Measurements from ENCODE around the gene FIBP. TPM values are rescaled to one million over a fixed set of nuclear protein-coding genes. Genes with fewer than 3 reads are reported as not detected.
A peak's percentile ranks its signal among the peaks of the same experiment; 100 is the strongest.

FIBP gene
- total RNA-seq, 4 donors from 2014 or later: 33.2 to 74.3 (median 48.6) TPM

- 16% methylated on average over 20 of the region's 77 CpGs for WGBS
These were observed 30.2 kb upstream of the FIBP start, which contains the start of gene C11orf68 for GRCh38 chr11:65918211-65919140. Gene C11orf68 (minus strand): TSS chr11:65919062. CDS start chr11:65919031, 31 bp downstream.

GRCh38 chr11:65917434-65918210 is 29.4 kb upstream of the FIBP start:
- WGBS: 78% methylated on average over 14 of the region's 35 CpGs
- TF ChIP-seq, protein P1, sequence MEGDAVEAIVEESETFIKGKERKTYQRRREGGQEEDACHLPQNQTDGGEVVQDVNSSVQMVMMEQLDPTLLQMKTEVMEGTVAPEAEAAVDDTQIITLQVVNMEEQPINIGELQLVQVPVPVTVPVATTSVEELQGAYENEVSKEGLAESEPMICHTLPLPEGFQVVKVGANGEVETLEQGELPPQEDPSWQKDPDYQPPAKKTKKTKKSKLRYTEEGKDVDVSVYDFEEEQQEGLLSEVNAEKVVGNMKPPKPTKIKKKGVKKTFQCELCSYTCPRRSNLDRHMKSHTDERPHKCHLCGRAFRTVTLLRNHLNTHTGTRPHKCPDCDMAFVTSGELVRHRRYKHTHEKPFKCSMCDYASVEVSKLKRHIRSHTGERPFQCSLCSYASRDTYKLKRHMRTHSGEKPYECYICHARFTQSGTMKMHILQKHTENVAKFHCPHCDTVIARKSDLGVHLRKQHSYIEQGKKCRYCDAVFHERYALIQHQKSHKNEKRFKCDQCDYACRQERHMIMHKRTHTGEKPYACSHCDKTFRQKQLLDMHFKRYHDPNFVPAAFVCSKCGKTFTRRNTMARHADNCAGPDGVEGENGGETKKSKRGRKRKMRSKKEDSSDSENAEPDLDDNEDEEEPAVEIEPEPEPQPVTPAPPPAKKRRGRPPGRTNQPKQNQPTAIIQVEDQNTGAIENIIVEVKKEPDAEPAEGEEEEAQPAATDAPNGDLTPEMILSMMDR (IDR thresholded peaks at IDR 0.05): no peak
- TF ChIP-seq POLR2A (IDR thresholded peaks at IDR 0.05; ENCODE audit: low read depth): no peak
- no peak for TF ChIP-seq POLR2AphosphoS5 (IDR thresholded peaks at IDR 0.05)
- TF ChIP-seq EP300 (IDR thresholded peaks at IDR 0.05): no peak
- Histone ChIP-seq H3K27ac (replicated peaks in 1 of 4) (peak overlapping the region; percentile 91 to 99 (median 94)), H3K36me3 (peaks cover 1 to 28% (median 19%) of the 10 kb centered on the region in 4 donors), H3K4me1 (peaks cover 49 to 67% (median 62%) of the 10 kb centered on the region in 4 donors), H3K4me3 (peak overlapping the region; percentile 68 to 99 (median 88)), H3K9me3 (no peaks in the 10 kb centered on the region), H3K27me3 (no peaks in the 10 kb centered on the region)
- intact Hi-C loops (cut with DNase I): loop anchor here (1.0 kb wide), 1 partner anchor 29 kb away; the partner anchor contains the start of gene FIBP
- DNase-seq (ENCODE audit: extremely low spot score): no peak

More at GRCh38 chr11:65918211-65919140, 30.2 kb upstream of the FIBP start, which contains the start of gene C11orf68:
- peak within 1 kb of the TSS; percentile 91 to 99 (median 96) for H3K27ac ChIP-seq (replicated peaks in 1 of 4)
- H3K27me3 ChIP-seq: no peaks in the 10 kb centered on the region
- no peaks in the 10 kb centered on the region for H3K9me3 ChIP-seq
- H3K36me3 ChIP-seq: peaks cover 7 to 36% (median 27%) of the 10 kb centered on the region in 4 donors
- peaks cover 49 to 67% (median 58%) of the 10 kb centered on the region in 4 donors for H3K4me1 ChIP-seq
- no peak for TF ChIP-seq EP300 (IDR thresholded peaks at IDR 0.05)
- peak; percentile 50 to 74 for TF ChIP-seq POLR2AphosphoS5 (IDR thresholded peaks at IDR 0.05)
- no peak for TF ChIP-seq POLR2A (IDR thresholded peaks at IDR 0.05; ENCODE audit: low read depth)
- TF ChIP-seq, protein P1 (IDR thresholded peaks at IDR 0.05): no peak
- no peak for DNase-seq (ENCODE audit: extremely low spot score)
- peak within 1 kb of the TSS; percentile 68 to 99 (median 88) for H3K4me3 ChIP-seq
- intact Hi-C loops (cut with DNase I): loop anchor here (1.0 kb wide), 1 partner anchor 30 kb away; the partner anchor contains the start of gene FIBP

DNA sequence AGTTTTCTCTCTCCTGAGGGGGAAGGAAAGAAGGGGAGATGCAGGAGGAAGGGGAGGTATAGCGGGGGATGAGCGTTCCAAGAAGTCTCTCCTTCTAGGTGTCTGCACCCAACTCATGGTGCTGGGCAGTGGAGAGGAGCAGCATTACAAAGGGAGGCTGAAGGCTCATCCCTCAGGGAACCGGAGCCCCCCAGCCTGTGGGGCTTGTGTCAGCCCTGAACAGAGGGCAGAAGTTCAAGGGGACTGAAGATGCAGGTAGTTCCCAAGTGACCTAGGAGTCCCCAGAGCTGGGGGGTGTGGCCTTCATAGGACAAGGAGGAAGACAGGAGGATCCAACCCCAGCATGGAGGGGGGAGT is 28.8 kb upstream of the FIBP start:
- TF ChIP-seq EP300 (IDR thresholded peaks at IDR 0.05) (no peak), POLR2AphosphoS5 (IDR thresholded peaks at IDR 0.05) (no peak), POLR2A (IDR thresholded peaks at IDR 0.05; ENCODE audit: low read depth) (no peak)
- TF ChIP-seq, protein P1 (IDR thresholded peaks at IDR 0.05): no peak
- no peaks in the 10 kb centered on the region for H3K9me3 ChIP-seq
- H3K4me1 ChIP-seq: peaks cover 50 to 72% (median 65%) of the 10 kb centered on the region in 4 donors
- DNase-seq (ENCODE audit: extremely low spot score): no peak
- WGBS: 84% methylated on average over 3 of the region's 3 CpGs
- intact Hi-C loops (cut with DNase I): no loop called here
- H3K27ac ChIP-seq (replicated peaks in 1 of 4): peak overlapping the region; percentile 91 to 99 (median 94)
- H3K36me3 ChIP-seq: peaks cover 0 to 22% (median 14%) of the 10 kb centered on the region in 4 donors
- no peaks in the 10 kb centered on the region for H3K27me3 ChIP-seq
- peak overlapping the region; percentile 68 to 99 (median 88) for H3K4me3 ChIP-seq

GRCh38 chr11:65916391-65916790 is 28.1 kb upstream of the FIBP start:
- H3K36me3 ChIP-seq: peaks cover 0 to 16% (median 7%) of the 10 kb centered on the region in 4 donors
- H3K4me3 ChIP-seq: peak overlapping the region in 1 of 4 donors; percentile 19
- peaks cover 57 to 77% (median 70%) of the 10 kb centered on the region in 4 donors for H3K4me1 ChIP-seq
- no peaks in the 10 kb centered on the region for H3K9me3 ChIP-seq
- DNase-seq (ENCODE audit: extremely low spot score): no peak
- H3K27me3 ChIP-seq: no peaks in the 10 kb centered on the region
- TF ChIP-seq EP300 (IDR thresholded peaks at IDR 0.05) (no peak), POLR2A (IDR thresholded peaks at IDR 0.05; ENCODE audit: low read depth) (no peak), POLR2AphosphoS5 (IDR thresholded peaks at IDR 0.05) (no peak)
- TF ChIP-seq, protein P1 (IDR thresholded peaks at IDR 0.05): no peak
- intact Hi-C loops (cut with DNase I): no loop called here
- WGBS: 68% methylated on average over 7 of the region's 7 CpGs
- peak overlapping the region; percentile 91 to 99 (median 94) for H3K27ac ChIP-seq (replicated peaks in 1 of 4)
